Peyer's patch (tissue), 4 donors: ENCODE results near the gene PRXL2A.

ENCODE experiments used
- POLR2A ChIP-seq, 2 donors: fragments of 450-650 bp; IDR thresholded peaks; one replicate each; pipeline ENCODE4 v1.5.1; 2017; ENCODE audit warnings: antibody characterized with exemption in 2 of 2, mild to moderate bottlenecking in 2 of 2, moderate library complexity in 2 of 2
- TF ChIP-seq, protein P1 (sequence below), 6 experiments: fragments of 450-650 bp in 4 of 6; fragments of 200-600 bp in 2 of 6; sonication (generic) in 1 of 6; IDR thresholded peaks; one replicate each; pipeline ENCODE4 v1.5.1; 2017 to 2019; ENCODE audit warnings: antibody characterized with exemption in 6 of 6, mild to moderate bottlenecking in 3 of 6, moderate library complexity in 1 of 6

DNA sequence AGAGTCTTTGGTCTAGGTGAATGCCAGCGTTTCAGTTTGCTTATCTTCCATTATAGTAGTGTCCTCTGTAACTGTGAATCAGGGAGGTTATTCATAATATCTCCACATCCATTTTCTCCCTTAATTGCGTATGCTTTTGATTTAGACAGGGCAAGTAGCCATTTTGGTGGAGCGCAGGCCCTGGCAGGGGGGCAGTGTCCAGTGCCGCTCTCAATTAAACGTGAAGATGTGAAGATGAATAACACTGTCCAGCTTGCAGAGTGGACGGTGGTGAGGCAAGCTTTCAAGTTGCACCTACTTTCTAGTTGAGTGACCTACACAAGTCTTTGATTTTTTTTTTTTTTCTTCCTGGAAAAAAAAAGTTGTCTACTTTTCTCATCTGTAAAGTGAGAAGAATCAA, 50.3 kb downstream of the PRXL2A start:
- TF ChIP-seq, protein P1, sequence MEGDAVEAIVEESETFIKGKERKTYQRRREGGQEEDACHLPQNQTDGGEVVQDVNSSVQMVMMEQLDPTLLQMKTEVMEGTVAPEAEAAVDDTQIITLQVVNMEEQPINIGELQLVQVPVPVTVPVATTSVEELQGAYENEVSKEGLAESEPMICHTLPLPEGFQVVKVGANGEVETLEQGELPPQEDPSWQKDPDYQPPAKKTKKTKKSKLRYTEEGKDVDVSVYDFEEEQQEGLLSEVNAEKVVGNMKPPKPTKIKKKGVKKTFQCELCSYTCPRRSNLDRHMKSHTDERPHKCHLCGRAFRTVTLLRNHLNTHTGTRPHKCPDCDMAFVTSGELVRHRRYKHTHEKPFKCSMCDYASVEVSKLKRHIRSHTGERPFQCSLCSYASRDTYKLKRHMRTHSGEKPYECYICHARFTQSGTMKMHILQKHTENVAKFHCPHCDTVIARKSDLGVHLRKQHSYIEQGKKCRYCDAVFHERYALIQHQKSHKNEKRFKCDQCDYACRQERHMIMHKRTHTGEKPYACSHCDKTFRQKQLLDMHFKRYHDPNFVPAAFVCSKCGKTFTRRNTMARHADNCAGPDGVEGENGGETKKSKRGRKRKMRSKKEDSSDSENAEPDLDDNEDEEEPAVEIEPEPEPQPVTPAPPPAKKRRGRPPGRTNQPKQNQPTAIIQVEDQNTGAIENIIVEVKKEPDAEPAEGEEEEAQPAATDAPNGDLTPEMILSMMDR (IDR thresholded peaks at IDR 0.05), result no peak
- TF ChIP-seq POLR2A (IDR thresholded peaks at IDR 0.05), result no peak
